Left lobe of liver (tissue), 2 donors: ENCODE results near the gene NRG3. TPM values are rescaled to one million over a fixed set of nuclear protein-coding genes. Genes with fewer than 3 reads are reported as not detected.
A peak's percentile ranks its signal among the peaks of the same experiment; 100 is the strongest.

Experiments used
- ATAC-seq: fragments of 200-7000 bp; cut with Tn5 transposase; one replicate; pipeline ENCODE4 v1.9.1; 2020; ENCODE audit warnings: mild to moderate bottlenecking, moderate library complexity
- DNase-seq: peaks from one replicate; pipeline ENCODE4 v3.0.0-alpha.2; 2020; ENCODE audit warnings: low spot score
- total RNA-seq: library from RNA; stranded (reverse); gene quantifications from one replicate; pipeline ENCODE4 v1.2.1, GENCODE V29; 2021
- donor health status: DM: no; HTN: no; CAD: no; lungs with moderate emphysema.
- donor health status: DM: no; HTN: yes; CAD: no.

Gene NRG3
- total RNA-seq, 1 donor from 2014 or later, result 1.1 TPM

GRCh38 chr10:82353381-82353780 lies 478.4 kb downstream of the NRG3 start:
- no peak for ATAC-seq
- no peak for DNase-seq

- ATAC-seq (no peak), DNase-seq (no peak)
These were observed 483.6 kb downstream of the NRG3 start for GRCh38 chr10:82358486-82359099.

DNA sequence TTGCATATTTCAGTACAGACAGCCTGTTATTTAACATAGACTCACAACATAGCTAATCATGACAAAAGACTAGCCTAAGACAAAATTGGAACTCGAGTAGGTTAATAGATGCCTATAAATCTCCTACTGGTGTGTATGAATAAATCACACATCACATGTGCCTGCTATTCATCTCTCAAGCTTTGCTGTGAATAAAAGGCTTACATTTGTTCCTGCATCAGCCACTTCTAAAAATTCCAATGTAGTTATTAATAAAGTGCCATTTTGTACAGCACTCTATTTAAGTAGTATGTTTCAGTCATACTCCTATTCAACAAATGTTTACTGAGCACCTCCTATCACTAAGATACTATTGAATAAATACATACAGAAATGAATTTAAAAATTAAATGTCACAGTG lies 486.3 kb downstream of the NRG3 start:
- ATAC-seq (no peak), DNase-seq (no peak)

DNA sequence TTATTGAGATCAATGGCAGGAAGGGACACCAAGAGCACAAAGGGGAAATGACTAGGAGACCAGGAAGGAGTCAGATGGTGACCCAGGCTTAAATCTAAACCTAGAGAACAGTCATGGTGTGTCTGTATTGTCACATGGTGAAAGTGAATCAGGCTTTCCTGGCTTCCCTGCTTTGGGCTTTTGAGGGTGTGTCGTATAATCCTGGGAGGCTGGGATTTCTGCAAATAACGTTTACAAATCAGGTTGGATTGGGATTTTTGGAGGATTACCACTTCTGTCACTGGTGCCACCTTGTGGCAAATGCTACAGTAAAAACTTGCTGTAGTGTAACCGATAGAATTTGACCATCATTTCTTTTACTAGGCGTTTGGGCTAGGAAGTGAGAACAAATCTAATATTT lies 502.6 kb downstream of the NRG3 start:
- ATAC-seq, result peak; percentile 87
- DNase-seq, result no peak

GRCh38 chr10:82378146-82378545 lies 503.2 kb downstream of the NRG3 start:
- ATAC-seq (peak; percentile 54), DNase-seq (no peak)

DNA sequence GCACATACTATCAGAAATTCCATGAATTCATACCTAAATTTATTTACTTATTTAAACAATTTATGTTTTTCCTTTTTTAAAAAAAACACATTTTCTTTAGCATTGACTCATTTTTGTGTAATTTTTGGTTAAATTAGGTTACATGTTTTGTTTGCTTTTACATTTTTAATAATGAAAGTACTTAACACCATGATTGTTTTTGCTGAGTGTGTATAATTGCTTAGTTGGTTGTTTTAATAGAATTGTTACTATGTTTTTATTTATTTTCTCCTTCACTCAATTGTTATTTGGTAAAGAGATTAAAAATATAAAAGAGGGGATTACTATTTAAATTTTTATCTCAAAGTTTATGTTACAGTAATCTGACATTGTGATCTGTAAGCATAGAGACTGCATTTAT lies 508.4 kb downstream of the NRG3 start:
- DNase-seq (no peak), ATAC-seq (no peak)

DNA sequence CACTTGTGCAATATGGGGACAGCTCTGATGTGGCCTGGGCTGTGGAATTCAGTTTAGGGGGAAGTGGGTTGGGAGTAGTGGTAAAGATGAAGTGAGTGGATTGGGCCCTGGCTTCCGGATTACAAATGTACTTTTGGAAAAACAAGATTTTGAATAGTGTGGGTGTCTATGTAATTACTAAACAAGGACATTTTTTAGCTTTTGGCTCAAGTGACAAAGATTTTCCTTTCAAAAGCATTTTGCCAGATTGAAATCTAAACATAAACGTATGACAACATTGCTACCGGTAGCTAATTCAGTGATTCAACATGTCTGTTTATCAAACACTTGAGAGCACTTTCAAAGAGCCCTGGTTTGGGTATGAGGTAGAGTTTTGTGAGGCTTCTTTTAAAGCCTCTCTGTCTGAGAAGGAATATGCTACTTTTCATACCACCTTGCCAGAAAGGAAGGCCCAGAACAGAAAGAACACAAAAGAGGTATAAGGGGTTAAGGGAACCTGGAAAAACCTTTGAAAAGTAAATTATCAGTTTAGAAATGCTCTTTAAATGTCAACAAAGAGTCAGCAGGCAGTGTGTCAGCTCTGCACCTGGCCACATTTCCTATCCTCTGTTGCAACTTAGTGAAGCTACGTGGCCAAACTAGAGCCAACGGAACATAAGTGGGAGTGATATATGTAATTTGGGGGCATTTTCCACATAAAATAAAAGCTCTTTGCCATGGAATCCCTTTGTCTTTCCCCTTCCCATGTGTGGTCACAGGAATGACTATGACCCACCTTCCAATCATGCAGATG lies 516.1 kb downstream of the NRG3 start:
- ATAC-seq, result peak; percentile 83

DNA sequence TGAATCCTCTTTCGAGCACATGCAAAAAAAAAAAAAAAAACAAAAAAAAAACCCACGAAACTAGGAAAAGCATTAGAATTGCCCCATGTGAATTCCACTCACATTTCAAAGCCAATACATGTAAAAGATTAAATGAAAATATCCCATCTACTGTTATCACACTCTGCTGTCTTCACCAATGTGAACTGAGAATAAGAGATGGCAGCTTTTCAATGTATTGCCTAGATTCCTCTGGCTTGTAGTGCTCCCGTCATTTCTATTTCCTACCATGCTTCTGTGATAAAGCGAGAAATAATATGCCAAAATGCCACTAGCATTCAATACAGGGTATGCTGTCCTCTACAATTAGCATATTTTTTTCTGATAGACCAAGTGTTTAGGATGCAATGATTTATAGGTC lies 517.0 kb downstream of the NRG3 start:
- ATAC-seq (no peak), DNase-seq (no peak)

More for the DNA sequence above, 516.1 kb downstream of the NRG3 start:
- peak; percentile 71 for DNase-seq

DNA sequence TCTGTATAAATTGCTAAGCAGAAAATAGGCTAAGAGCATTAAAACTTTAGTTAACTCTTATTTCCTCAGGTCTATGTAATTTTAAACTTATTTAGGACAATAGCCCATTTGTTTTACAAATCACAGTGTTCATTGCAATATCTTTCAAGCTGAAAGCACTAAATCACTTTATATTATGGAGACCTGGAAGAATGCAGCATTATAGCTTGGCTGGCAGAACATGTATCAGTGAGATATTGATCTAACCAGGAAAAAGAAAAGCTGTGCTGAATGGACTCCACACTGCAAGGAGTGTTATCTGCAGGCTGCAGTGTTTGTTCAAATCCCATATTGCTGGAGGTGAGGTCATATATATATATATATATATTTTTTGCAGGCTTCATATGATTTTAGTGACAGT lies 517.5 kb downstream of the NRG3 start:
- ATAC-seq (no peak), DNase-seq (no peak)

DNA sequence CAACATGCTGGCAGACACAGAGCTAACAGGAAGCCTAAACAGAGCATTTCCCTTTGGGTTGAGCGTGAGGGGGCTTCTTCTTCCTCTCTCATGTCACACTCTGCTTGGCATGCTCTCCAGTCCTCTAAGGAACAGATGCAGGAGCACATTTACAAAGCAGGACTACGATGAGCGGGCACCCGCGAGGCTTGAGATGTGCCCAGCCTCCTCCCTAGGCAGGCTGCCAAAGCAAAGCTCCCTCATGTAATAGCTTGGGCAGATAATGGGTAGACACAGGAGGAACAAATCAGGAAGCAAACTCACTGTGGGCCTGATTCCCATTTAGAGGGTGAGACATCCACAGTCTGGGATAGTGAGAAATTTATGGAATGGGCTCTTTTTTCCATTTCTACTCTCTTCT lies 519.1 kb downstream of the NRG3 start:
- ATAC-seq, result peak; percentile 85

GRCh38 chr10:82394987-82395386 lies 520.0 kb downstream of the NRG3 start:
- DNase-seq (no peak), ATAC-seq (no peak)

More for the DNA sequence above, 519.1 kb downstream of the NRG3 start:
- DNase-seq, result peak; percentile 78

DNA sequence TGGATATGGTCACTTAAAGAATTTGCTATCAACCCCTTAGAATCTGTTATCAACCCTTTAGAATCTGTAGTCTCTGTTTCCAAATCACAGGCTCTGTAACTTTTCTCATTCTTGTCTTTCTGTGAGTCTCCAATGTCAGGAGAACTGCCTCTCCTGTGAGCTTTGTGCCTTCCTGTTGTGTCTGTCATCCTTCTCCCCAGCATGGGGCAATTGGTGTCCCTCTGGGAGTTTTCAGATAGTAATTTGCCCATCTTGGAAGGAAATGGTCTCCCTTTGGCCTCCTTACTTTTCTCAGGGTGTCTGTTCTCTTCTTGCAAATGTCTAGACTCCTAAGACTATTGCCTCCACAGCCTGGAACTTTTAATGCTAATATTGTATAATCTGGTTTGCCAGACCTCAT lies 521.9 kb downstream of the NRG3 start:
- ATAC-seq (no peak), DNase-seq (no peak)

DNA sequence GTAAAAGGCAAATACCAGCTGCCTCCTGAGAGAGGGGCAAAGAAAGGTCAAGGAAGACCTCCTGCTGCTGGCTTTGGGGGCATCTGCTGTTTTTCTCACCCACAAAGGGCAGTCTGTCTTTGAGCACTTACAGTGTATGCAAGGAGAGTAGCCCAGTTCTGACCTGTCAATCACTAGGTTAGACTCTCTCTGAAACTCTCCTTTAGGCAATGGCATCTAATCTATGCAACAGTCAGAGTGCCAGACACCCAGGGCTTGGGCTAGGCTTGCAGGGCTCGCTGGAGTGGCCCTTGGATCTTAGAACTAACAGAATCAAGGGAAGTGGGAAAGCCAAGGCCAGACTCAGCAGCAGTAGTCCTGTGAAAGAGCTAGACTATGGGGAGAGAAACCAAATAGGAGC lies 522.9 kb downstream of the NRG3 start:
- DNase-seq (no peak), ATAC-seq (no peak)

- no peak for ATAC-seq
- DNase-seq, result no peak
These were observed 524.9 kb downstream of the NRG3 start for GRCh38 chr10:82399850-82400249.

DNA sequence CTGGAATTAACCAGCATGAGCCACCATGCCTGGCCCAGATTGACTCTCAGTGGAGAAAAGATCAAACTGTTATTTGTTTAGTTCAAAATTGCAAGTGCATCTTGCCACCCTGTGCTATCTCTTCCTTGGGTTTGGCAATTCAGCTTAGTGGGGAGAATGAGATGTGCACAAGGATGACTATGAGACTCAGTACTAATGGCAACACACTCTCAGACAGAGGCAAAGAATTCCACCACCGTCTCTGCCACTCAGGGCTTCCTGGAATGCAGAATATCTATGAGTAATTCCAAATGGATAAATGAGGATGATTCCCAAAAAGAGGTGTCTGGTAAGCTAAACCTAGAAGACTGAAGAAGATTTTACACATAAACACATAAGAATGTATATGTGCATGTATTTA lies 525.8 kb downstream of the NRG3 start:
- ATAC-seq (no peak), DNase-seq (no peak)

DNA sequence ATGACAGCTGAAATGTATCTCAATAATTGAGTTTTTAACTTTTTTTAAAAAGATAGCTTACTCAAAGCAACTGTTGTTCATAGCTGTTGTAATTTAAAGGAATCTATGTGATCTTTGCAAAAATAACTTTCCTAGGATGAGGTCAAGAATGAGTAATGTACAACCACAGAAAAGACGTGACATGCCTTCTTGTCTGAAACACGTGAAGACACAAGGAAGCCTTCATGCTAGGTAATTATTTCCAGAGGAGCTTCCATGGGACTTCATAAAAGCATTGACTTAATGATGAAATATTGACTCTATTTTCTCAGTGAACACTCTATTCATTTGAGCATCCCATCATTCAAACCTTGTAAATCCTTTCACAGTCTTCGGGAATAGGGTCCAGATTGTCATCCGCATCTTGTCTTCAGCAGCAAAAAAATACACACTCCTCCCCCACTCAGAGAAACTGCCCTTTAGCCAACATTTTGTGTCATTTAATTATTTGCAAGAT lies 528.0 kb downstream of the NRG3 start:
- no peak for ATAC-seq
- no peak for DNase-seq

GRCh38 chr10:82409671-82410070 lies 534.7 kb downstream of the NRG3 start:
- no peak for ATAC-seq
- no peak for DNase-seq

- ATAC-seq, result no peak
These were observed 536.4 kb downstream of the NRG3 start for GRCh38 chr10:82411416-82411815.

GRCh38 chr10:82420001-82420400 lies 545.0 kb downstream of the NRG3 start:
- no peak for ATAC-seq
- no peak for DNase-seq

More at GRCh38 chr10:82411416-82411815, 536.4 kb downstream of the NRG3 start:
- no peak for DNase-seq

DNA sequence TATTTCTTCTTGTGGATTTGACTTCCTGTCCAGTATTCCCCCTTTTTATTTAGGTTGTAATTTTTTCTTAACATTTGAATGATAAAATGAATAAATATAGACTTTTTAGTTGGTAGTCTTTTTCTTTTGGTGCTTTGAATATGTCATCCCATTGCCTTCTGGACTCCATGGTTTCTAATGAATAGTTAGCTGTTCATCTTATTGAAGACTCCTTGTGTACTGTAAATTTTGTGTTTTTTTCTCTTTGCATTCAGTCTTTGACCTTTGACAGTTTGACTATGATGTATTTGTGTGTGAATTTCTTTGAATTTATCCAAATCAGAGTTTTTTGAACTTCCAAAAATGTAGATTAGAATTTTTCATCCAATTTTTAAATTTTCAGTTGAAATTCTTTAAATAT lies 554.3 kb downstream of the NRG3 start:
- ATAC-seq, result no peak
- DNase-seq, result no peak

GRCh38 chr10:82438277-82438676 lies 563.3 kb downstream of the NRG3 start:
- no peak for ATAC-seq
- DNase-seq, result no peak

GRCh38 chr10:82440775-82441174 lies 565.8 kb downstream of the NRG3 start:
- ATAC-seq, result no peak
- no peak for DNase-seq
